Measurements from ENCODE around the gene PLXNA2. TPM values are rescaled to one million over a fixed set of nuclear protein-coding genes. Genes with fewer than 3 reads are reported as not detected.

Gene PLXNA2
- total and polyA plus RNA-seq, 2 of the 13 experiments (the other 11 are each of a cell fraction or from before 2014, with no cell fraction given), result 1.1 to 2.1 TPM

DNA sequence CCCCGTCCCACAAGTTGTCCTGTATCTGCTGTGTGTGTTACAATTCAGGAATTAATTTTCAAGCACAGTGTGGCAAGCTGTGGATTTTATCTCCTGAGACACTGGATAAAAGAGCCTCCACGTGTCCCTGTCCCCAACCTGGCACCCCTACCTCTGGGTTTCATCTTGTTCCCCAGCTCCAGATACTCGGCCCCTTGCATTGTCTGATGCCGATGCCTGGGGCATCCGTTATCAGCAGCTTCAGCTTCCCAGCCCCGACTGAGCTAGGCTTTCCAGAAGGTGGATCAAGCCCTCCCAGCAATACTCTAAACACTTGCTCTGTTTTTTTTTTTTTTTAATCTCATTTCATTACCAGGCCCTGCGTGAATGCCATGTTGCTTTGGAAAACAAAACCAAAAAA is 159.4 kb downstream of the PLXNA2 start (continued):
- TF ChIP-seq GLMP (CRISPR knock-in tag; IDR thresholded peaks at IDR 0.05; ENCODE audit: borderline replicate concordance) (no peak), ZNF260 (CRISPR knock-in tag; IDR thresholded peaks at IDR 0.05; ENCODE audit: borderline replicate concordance, low read depth) (no peak), AGO1 (IDR thresholded peaks at IDR 0.05; ENCODE audit: low read depth, low read length, poor library complexity, severe bottlenecking) (no peak), ZFP1 (CRISPR knock-in tag; IDR thresholded peaks at IDR 0.05) (no peak), ZNF101 (CRISPR knock-in tag; IDR thresholded peaks at IDR 0.05; ENCODE audit: borderline replicate concordance, low read depth) (no peak), ERF (CRISPR knock-in tag; IDR thresholded peaks at IDR 0.05) (no peak), NCOA2 (CRISPR knock-in tag; IDR thresholded peaks at IDR 0.05) (no peak), SNAI1 (CRISPR knock-in tag; IDR thresholded peaks at IDR 0.05; ENCODE audit: borderline replicate concordance) (no peak), ZBTB33 (CRISPR knock-in tag; IDR thresholded peaks at IDR 0.05) (no peak), ZNF230 (CRISPR knock-in tag; IDR thresholded peaks at IDR 0.05) (no peak)
- TF ChIP-seq, protein P1, sequence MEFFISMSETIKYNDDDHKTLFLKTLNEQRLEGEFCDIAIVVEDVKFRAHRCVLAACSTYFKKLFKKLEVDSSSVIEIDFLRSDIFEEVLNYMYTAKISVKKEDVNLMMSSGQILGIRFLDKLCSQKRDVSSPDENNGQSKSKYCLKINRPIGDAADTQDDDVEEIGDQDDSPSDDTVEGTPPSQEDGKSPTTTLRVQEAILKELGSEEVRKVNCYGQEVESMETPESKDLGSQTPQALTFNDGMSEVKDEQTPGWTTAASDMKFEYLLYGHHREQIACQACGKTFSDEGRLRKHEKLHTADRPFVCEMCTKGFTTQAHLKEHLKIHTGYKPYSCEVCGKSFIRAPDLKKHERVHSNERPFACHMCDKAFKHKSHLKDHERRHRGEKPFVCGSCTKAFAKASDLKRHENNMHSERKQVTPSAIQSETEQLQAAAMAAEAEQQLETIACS (CRISPR knock-in tag; IDR thresholded peaks at IDR 0.05), result no peak
- TF ChIP-seq, protein P2, sequence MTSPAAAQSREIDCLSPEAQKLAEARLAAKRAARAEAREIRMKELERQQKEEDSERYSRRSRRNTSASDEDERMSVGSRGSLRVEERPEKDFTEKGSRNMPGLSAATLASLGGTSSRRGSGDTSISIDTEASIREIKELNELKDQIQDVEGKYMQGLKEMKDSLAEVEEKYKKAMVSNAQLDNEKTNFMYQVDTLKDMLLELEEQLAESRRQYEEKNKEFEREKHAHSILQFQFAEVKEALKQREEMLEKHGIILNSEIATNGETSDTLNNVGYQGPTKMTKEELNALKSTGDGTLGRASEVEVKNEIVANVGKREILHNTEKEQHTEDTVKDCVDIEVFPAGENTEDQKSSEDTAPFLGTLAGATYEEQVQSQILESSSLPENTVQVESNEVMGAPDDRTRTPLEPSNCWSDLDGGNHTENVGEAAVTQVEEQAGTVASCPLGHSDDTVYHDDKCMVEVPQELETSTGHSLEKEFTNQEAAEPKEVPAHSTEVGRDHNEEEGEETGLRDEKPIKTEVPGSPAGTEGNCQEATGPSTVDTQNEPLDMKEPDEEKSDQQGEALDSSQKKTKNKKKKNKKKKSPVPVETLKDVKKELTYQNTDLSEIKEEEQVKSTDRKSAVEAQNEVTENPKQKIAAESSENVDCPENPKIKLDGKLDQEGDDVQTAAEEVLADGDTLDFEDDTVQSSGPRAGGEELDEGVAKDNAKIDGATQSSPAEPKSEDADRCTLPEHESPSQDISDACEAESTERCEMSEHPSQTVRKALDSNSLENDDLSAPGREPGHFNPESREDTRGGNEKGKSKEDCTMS (CRISPR knock-in tag; conservative IDR thresholded peaks at IDR 0.05), result no peak
- TF ChIP-seq, protein P3, sequence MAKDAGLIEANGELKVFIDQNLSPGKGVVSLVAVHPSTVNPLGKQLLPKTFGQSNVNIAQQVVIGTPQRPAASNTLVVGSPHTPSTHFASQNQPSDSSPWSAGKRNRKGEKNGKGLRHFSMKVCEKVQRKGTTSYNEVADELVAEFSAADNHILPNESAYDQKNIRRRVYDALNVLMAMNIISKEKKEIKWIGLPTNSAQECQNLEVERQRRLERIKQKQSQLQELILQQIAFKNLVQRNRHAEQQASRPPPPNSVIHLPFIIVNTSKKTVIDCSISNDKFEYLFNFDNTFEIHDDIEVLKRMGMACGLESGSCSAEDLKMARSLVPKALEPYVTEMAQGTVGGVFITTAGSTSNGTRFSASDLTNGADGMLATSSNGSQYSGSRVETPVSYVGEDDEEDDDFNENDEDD (CRISPR knock-in tag; IDR thresholded peaks at IDR 0.05; ENCODE audit: borderline replicate concordance), result no peak

Data from HepG2 (cell line).